OCI-LY3 (cell line): Measurements from ENCODE around the gene CDKN1C.

Experiments
- EZH2phosphoT487 ChIP-seq: fragments of 200-600 bp; shearing (Covaris generic); IDR thresholded peaks from 2 replicates; pipeline ENCODE4 v1.6.1; 2018; ENCODE audit warnings: antibody characterized with exemption, mixed run types, low read depth
- TF ChIP-seq, protein P1 (sequence below): fragments of 200-600, 300-600 bp; sonication (generic); IDR thresholded peaks from 2 replicates; pipeline ENCODE4 v1.5.1; 2014; ENCODE audit warnings: antibody characterized with exemption, low read length, low read depth

DNA sequence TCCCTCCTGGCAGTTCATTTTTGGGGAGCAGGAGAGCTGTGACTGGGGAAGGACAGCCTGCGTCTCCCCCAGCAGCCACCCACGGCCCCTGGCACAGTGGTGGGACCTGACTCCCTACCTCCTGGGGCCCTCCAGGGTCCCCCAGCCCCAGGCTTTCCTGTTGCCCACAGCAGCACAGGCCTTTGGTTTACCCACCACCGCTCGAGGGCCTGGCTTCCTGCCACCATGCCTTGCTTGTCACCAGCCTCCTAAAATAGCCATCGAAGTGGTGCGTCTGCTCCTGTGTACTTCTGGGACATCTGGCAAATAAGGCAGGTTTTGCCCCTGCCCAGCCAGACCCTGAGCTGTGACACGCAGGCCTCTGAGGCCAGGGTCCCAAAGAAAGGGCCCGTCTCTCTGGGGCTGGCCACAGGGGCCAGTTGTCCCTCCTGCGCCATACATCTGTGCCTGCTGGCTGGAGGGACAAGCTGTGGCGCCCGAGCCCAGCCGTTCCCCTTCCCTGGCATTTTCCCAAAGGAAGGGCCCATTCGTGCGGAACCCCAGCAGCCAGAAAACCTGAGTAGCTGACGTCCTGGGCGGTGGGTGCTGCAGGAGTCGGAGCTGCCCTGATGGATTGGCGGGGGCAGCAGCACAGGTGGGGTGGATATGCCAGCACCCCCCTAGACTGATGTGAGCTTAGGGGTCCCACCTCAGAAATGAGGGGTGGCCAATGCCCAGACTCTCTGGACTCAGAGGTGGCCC lies 29.1 kb upstream of the CDKN1C start:
- TF ChIP-seq, protein P1, sequence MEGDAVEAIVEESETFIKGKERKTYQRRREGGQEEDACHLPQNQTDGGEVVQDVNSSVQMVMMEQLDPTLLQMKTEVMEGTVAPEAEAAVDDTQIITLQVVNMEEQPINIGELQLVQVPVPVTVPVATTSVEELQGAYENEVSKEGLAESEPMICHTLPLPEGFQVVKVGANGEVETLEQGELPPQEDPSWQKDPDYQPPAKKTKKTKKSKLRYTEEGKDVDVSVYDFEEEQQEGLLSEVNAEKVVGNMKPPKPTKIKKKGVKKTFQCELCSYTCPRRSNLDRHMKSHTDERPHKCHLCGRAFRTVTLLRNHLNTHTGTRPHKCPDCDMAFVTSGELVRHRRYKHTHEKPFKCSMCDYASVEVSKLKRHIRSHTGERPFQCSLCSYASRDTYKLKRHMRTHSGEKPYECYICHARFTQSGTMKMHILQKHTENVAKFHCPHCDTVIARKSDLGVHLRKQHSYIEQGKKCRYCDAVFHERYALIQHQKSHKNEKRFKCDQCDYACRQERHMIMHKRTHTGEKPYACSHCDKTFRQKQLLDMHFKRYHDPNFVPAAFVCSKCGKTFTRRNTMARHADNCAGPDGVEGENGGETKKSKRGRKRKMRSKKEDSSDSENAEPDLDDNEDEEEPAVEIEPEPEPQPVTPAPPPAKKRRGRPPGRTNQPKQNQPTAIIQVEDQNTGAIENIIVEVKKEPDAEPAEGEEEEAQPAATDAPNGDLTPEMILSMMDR, result no peak
- no peak for TF ChIP-seq EZH2phosphoT487
